HG03025 (cell line): Measurements from ENCODE around the gene MED10.

Experiments
- ATAC-seq: cut with Tn5 transposase; IDR thresholded peaks from one replicate; pipeline ENCODE4 v1.9.1; 2021; ENCODE audit warnings: mild to moderate bottlenecking, moderate library complexity; ENCODE audit not compliant: unreplicated experiment, low FRiP score

Gene MED10

GRCh38 chr5:6353602-6354302 lies 24.6 kb downstream of the MED10 start:
- no peak for ATAC-seq

GRCh38 chr5:6350277-6351090 lies 27.9 kb downstream of the MED10 start:
- no peak for ATAC-seq

- ATAC-seq: no peak
These were observed 29.0 kb downstream of the MED10 start for GRCh38 chr5:6349387-6349786.

DNA sequence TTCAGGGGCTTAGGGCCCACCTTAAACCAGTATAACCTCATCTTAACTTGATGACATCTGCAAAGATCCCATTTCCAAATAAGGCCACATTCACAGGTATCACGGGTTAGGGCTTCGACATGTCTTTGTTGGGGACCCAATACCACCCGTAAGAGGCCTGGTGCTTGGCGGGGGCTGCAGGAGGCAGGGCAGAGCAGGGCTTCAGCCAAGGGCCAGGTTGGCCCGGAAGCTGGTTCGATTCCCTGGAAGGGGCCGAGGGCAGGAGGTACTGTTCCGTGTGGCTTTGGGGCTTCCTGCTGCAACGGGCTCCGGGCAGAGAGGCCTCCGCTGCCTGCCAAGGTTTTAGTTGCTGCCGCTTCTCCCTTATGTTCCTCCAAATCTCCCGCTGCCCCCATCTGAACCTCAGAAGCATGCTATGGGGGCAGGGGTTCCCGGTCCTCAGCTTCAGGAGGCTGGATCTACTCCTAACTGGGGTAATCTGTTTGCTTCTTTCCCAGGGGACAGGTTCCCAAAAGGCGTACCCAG lies 29.8 kb downstream of the MED10 start:
- no peak for ATAC-seq

DNA sequence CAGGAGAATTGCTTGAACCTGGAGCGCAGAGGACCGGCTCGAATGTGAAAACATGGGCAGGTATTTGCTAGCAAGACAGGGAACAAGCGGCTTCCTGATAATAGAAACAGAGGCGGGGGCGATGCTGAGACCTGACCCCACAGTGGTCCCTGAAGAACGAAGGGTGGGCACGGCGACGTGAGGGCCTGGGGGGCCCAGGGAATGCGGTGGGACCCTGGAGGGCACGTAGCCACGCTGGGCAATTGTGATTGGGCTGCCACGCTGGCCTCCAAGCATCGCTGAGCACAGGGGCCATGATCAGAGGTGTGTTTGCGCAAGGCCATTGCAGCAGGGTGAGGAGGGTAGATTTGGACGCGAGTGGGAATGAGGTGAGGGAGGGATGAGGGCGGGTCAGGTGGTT lies 30.7 kb downstream of the MED10 start:
- ATAC-seq: no peak

GRCh38 chr5:6347165-6347564 lies 31.2 kb downstream of the MED10 start:
- no peak for ATAC-seq

DNA sequence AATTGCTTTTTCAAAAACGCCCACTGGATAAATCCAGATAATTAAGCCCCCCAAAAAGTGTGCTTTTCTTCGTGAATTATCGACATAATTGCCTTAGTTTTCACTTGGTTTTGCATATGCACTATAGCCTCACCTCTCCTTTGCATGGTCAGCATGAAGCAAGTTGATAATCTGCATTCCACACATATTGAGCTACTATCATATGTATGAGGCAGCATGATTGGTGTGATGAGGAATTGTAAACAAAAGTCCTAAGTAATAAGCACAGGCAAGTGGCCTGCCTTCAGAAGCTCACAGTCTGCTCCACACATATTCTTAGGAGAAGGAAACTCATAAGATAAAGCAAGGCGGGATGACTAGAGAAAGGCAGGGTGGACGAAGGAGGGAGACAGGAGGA lies 33.8 kb downstream of the MED10 start:
- no peak for ATAC-seq

- ATAC-seq: no peak
These were observed 34.3 kb downstream of the MED10 start for GRCh38 chr5:6343951-6344592.

DNA sequence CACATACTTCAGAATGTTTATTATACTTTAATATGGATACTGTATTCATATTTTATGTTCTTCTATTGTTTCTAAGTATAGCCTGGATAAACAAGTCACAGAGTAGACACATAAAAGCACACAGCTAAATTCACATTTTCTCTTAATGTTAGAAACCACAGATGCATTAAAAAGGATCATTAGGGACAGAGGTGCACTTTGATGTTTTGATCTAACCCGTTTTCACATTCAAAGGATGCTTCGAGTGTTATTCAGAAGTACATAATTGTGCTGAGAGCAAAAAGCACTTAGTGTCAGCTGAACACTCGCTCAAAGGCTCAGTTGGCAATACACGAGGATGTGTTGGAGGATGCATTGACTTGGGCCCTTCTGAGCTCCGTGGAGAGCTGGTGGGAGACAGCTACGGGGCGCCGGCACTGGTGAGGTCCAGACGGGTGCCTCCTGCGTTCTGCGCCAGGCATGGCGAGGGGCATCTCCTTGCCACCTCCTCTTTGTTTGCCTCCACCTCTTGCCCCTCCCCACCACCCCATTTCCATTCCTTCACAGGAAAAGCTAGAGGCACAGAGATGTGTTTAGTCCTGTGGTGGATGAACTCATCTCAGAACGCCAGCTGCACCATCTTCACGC lies 35.5 kb downstream of the MED10 start:
- no peak for ATAC-seq

DNA sequence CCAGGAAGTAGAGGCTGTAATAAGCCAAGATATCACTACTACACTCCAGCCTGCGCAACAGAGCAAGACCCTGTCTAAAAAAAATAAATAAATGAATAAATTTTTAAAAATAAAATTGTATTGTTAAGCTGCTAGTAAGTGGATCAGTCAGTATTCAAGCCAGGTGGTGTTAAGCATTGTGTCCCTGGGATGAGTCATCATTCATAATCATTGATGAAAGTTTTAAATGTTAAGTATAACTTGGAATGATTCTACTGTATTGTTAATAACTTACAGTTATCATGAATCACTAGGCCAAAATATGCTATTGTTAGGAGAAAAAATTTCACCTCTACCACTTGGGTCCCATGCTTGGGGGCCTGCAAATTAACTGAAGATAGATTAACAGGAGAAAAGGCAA lies 38.2 kb downstream of the MED10 start:
- no peak for ATAC-seq

DNA sequence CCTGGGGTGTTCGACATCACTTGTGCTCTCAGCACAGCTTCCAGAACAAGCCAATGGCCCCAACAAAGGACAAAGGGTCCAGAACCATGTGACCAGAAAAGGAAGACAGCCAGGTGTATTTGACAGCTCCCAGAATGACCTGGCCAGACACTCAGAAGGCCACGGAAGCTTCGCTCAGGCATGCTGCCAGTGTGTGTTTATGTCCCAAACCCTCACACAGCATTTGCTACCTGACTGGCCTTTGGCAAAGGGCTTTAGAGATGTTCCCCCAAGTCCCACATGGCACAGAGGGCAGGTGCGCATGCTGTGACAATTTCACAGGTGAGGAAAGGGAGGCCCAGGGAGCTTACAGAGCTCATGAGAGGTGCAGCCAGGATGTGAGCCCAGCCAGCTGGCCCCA lies 39.5 kb downstream of the MED10 start:
- ATAC-seq: no peak

GRCh38 chr5:6338135-6338534 lies 40.2 kb downstream of the MED10 start:
- no peak for ATAC-seq

GRCh38 chr5:6333182-6333905 lies 45.0 kb downstream of the MED10 start:
- ATAC-seq: no peak

DNA sequence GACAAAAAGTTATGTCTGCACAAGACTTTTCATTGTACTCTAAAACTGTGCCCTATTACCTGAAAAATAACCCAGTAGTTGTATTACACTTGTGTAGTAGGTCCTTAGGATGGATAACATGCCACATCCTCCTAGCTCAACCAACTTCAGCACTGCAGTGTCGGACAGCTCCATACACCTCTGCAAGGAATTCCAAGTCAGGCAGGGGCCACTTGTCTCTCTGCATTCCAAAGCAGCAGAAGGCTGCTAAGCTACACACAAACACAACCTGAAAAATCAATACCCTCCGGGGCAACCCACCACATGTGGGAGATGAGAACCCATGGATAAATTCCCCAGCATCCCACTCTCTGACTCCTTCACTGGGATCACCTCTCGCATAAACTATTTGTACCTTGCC lies 50.2 kb downstream of the MED10 start:
- ATAC-seq: no peak

GRCh38 chr5:6326776-6327175 lies 51.6 kb downstream of the MED10 start:
- no peak for ATAC-seq

DNA sequence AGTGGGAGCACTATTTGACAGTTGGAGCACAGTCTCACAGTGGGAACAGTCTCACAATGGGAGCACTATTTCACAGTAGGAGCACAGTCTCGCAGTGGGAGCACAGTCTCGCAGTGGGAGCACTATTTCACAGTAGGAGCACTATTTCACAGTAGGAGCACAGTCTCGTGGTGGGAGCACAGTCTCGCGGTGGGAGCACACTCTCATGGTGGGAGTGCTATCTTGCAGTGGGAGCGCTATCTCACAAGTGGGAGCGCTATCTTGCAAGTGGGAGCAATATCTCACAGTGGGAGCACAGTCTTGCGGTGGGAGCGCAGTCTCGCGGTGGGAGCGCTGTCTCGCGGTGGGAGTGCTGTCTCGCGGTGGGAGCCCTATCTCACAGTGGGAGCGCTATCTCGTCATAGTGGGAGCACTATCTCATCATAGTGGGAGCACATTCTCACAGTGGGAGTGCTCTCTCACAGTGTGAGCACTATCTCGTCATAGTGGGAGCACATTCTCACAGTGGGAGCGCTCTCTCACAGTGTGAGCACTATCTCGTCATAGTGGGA lies 56.1 kb downstream of the MED10 start:
- no peak for ATAC-seq
